ENCODE data around the gene HAUS1.
"Not testable (repeated sequence)": the region's sequence is repeated elsewhere in the genome, so short reads cannot be mapped to it uniquely, and the experiment has no call there.

Gene HAUS1

DNA sequence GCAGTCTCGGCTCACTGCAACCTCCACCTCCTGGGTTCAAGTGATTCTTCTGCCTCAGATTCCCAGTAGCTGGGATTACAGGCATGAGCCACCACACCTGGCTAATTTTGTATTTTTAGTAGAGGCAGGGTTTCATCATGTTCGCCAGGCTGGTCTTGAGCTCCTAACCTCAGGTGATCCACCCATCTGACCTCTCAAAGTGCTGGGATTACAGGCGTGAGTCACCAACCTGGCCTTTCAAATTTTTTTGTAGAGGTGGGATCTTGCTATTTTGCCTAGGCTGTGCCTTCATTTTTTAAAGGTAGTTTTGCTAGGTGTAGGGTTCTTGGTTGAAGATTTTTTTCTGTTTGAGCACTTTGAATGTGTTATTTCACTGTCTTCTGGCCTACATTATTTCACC lies 6.2 kb downstream of the HAUS1 start:
- no peaks in the 10 kb centered on the region for H3K4me1 ChIP-seq (ENCODE audit: insufficient read depth, low read length)
- no peak overlapping the region for H3K9ac ChIP-seq (ENCODE audit: low read depth, low read length)
- H3K9me3 ChIP-seq (ENCODE audit: control insufficient read depth, insufficient read depth, low read length): no peaks in the 10 kb centered on the region
- H3K36me3 ChIP-seq (ENCODE audit: insufficient read depth, low read length): 0 out of 2 replicates have a peak, but pooled peaks cover 7% of the 10 kb centered on the region

DNA sequence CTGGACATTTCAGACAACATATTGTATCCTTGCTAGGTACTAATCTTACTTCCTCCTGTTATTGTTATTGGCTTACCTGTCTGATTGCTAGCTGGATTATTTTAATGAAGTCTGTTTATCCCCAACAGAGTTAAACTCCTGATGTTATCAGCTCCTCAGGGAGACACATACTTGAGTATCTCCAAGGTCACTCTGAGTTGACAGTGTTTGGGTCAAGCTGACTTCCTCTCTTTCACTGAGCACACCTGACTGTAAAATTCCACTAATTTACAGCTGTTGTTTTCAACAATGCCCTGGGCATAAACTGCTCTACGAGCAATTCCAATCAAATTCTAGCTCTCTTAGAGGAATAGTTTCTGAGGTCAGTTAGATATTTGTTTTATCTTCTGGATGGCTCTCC lies 9.6 kb downstream of the HAUS1 start:
- Histone ChIP-seq H3K9ac (ENCODE audit: low read depth, low read length) (no peak overlapping the region), H3K4me1 (ENCODE audit: insufficient read depth, low read length) (no peaks in the 10 kb centered on the region), H3K9me3 (ENCODE audit: control insufficient read depth, insufficient read depth, low read length) (no peaks in the 10 kb centered on the region), H3K36me3 (ENCODE audit: insufficient read depth, low read length) (0 out of 2 replicates have a peak, but pooled peaks cover 7% of the 10 kb centered on the region)

DNA sequence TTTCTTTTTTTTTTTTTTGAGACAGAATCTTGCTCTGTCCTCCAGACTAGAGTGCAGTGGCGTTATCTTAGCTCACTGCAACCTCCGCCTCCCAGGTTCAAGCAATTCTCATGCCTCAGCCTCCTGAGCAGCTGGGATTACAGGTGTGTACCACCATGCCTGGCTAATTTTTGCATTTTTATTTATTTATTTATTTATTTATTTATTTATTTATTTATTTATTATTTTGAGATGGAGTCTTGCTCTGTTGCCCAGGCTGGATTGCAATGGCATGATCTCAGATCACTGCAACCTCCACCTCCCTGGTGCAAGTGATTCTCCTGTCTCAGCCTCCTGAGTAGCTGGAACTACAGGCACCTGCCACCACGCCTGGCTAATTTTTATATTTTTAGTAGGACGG lies 22.4 kb downstream of the HAUS1 start:
- H3K9ac ChIP-seq (ENCODE audit: low read depth, low read length); H3K9me3 ChIP-seq (ENCODE audit: control insufficient read depth, insufficient read depth, low read length); H3K4me1 ChIP-seq (ENCODE audit: insufficient read depth, low read length): not testable (repeated sequence)
- peaks cover 11% of the 10 kb centered on the region for H3K36me3 ChIP-seq (ENCODE audit: insufficient read depth, low read length)

DNA sequence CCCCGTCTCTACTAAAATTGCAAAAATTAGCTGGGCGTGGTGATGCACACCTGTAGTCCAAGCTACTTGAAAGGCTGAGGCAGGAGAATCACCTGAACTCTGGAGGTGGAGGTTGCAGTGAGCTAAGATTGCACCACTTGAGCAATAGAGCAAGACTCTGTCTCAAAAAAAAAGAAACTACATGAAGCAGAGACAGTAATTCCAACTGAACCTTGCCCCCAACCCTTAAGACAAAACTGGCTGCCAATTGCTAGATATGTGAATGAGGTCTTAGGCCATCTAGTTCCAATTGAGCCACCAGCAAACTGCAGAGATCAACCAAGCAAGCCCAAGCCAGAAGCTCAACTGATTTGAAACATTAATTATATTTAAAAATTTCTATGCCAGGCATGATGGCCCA lies 25.9 kb downstream of the HAUS1 start:
- H3K36me3 ChIP-seq (ENCODE audit: insufficient read depth, low read length): peaks cover 8% of the 10 kb centered on the region
- no peak overlapping the region for H3K9ac ChIP-seq (ENCODE audit: low read depth, low read length)
- no peaks in the 10 kb centered on the region for H3K9me3 ChIP-seq (ENCODE audit: control insufficient read depth, insufficient read depth, low read length)
- no peaks in the 10 kb centered on the region for H3K4me1 ChIP-seq (ENCODE audit: insufficient read depth, low read length)

DNA sequence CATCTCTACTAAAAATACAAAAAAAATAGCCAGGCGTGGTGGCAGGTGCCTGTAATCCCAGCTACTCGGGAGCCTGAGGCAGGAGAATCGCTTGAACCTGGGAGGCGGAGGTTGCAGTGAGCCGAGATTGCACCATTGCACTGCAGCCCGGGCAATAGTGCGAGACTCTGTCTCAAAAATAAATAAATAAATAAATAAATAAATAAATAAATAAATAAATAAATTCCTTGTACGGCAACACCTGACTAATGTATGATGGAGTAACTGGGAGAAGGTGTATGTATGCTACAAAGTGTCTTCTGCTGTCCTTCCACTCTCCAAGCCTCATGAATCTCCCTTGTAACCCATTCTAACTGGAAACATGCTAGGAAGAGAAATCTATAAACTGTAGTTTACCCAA lies 26.4 kb downstream of the HAUS1 start:
- H3K36me3 ChIP-seq (ENCODE audit: insufficient read depth, low read length); H3K9me3 ChIP-seq (ENCODE audit: control insufficient read depth, insufficient read depth, low read length); H3K4me1 ChIP-seq (ENCODE audit: insufficient read depth, low read length); H3K9ac ChIP-seq (ENCODE audit: low read depth, low read length): not testable (repeated sequence)

DNA sequence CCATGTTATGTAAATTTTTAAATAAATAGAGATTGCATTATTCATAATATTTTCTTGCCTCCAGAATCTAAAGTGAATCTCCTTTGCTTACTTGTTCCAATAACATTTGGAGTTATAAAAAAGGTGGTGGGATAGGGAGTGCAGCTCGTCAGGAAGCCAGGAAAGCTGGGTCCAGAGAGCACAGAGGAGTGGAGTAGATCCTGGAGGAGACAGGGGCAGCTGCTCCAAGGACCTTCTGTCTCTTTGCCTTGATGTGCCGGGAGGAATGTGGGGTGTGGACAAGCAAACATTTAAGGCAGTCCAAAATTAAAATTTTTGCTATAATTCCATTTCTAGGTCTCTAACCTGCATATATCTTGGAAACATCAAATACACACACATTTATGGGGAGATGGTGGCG lies 29.3 kb downstream of the HAUS1 start:
- H3K9me3 ChIP-seq (ENCODE audit: control insufficient read depth, insufficient read depth, low read length): no peaks in the 10 kb centered on the region
- H3K4me1 ChIP-seq (ENCODE audit: insufficient read depth, low read length): peaks cover 5% of the 10 kb centered on the region; the same call in 1 of the 2 replicates
- no peak overlapping the region for H3K9ac ChIP-seq (ENCODE audit: low read depth, low read length)
- peaks cover 4% of the 10 kb centered on the region; the same call in 1 of the 2 replicates for H3K36me3 ChIP-seq (ENCODE audit: insufficient read depth, low read length)

DNA sequence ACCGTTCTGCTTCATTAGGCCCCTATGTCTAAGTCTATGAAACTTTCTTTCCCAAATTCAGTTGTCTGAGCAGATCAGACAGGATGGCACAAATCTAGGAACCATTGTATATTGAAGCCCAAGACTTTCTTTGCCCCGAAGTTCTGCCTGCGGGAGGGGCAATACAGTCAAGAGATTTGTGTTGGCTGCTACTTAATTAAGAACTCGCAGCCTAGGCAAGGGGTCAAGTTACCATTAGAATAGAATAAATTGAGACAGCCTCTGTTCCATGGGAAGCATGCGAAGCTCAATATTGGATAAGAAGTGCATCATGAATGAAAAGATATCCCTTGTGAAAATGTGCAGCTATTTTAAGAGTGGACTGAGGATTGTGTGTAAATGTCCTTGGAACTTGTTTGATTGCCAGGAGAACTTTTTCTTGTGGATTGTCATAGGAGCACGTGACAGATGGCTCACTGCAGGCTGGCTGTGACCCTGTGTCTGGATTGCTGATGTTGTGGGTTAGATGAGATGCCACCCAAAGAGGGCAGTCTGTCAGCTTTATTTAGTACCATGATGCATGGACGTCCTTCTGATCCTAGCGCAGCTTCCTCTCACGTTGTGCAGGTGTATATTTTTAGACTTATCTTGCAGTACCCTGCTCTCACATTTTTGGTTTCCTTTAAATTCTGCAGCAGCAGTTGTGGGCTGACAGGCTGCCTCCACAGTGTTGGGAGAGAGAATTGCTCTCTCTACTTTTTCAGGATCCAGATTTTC lies 30.9 kb downstream of the HAUS1 start:
- H3K9me3 ChIP-seq (ENCODE audit: control insufficient read depth, insufficient read depth, low read length): no peaks in the 10 kb centered on the region
- H3K9ac ChIP-seq (ENCODE audit: low read depth, low read length): no peak overlapping the region
- H3K36me3 ChIP-seq (ENCODE audit: insufficient read depth, low read length): no peaks in the 10 kb centered on the region
- peaks cover 5% of the 10 kb centered on the region; the same call in 1 of the 2 replicates for H3K4me1 ChIP-seq (ENCODE audit: insufficient read depth, low read length)

DNA sequence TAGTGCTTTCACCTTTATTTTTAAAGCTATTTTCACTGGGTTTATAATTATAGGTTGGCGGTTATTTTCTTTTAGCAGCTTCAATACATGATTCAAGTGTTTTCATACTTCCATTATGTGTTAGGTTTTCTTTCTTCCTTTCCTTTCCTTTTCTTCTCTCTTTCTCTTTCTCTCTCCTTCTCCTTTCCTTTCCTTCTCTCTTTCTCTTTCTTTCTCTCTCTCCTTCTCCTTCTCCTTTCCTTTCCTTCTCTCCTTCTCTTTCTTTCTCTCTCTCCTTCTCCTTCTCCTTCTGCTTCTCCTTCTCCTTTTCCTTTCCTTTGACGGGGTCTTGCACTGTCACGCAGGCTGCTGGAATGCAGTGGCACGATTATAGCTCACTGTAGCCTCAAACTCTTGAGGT lies 36.0 kb downstream of the HAUS1 start:
- Histone ChIP-seq H3K9me3 (ENCODE audit: control insufficient read depth, insufficient read depth, low read length) (no peaks in the 10 kb centered on the region), H3K36me3 (ENCODE audit: insufficient read depth, low read length) (no peaks in the 10 kb centered on the region), H3K4me1 (ENCODE audit: insufficient read depth, low read length) (peaks cover 5% of the 10 kb centered on the region; the same call in 1 of the 2 replicates), H3K9ac (ENCODE audit: low read depth, low read length) (no peak overlapping the region)

DNA sequence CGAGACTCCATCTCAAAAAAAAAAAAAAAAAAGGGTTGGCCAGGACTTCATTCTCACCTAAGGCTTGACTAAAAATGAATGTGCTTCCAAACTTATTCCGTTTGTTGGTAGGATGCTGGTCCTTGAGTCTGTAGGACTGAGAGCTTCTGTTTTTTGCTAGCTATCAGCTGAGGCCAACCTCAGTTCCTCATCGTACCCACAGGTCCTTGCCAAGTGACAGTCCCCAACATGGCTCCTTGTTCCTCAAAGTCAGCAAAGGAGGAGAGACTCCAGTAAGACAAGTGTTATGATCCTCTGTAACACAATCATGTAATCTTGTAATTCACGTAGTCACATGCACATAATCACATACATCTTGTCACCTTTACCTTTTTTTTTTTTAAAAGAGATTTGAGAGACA lies 37.0 kb downstream of the HAUS1 start:
- Histone ChIP-seq H3K36me3 (ENCODE audit: insufficient read depth, low read length) (no peaks in the 10 kb centered on the region), H3K9ac (ENCODE audit: low read depth, low read length) (no peak overlapping the region), H3K4me1 (ENCODE audit: insufficient read depth, low read length) (peaks cover 5% of the 10 kb centered on the region; the same call in 1 of the 2 replicates), H3K9me3 (ENCODE audit: control insufficient read depth, insufficient read depth, low read length) (no peaks in the 10 kb centered on the region)

DNA sequence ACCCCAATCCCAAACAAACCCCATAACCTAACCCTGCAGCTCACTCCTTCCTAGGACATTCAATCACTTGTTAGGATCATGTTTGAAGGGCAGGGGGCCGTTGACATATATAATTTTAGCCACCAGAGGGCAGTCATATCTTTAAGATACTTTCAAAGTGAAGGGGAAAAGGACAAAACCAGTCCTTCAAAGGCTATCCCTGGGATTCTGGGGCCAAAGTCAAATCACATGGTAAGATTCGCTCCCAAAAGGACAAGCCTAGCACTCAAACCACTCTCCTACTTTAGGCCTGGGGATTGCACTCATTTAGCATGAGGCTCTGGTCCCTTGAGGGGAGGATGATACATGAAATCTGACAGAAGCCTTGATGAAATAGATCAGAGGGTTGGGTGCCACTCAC lies 44.6 kb downstream of the HAUS1 start:
- peaks cover 21% of the 10 kb centered on the region for H3K4me1 ChIP-seq (ENCODE audit: insufficient read depth, low read length)
- no peak overlapping the region for H3K9ac ChIP-seq (ENCODE audit: low read depth, low read length)
- no peaks in the 10 kb centered on the region for H3K9me3 ChIP-seq (ENCODE audit: control insufficient read depth, insufficient read depth, low read length)
- H3K36me3 ChIP-seq (ENCODE audit: insufficient read depth, low read length): no peaks in the 10 kb centered on the region

DNA sequence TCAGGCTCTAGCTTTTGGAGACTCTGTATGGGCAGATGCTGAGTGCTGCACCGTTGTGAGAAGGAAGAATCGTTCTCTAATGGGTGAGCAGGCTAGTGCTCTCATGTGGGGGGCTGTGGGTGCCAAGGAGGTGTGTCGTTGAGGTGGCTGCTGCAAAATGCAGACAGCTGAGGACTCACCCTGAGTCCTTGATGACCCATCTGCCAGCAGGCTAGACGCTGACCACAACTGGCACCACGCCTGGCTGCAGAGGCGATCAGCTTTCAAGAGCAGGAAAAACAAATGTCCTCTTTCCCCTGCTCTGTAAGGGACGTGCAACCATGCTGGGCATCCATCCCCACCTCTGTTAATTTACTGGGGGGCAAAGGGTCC lies 48.2 kb downstream of the HAUS1 start:
- H3K4me1 ChIP-seq (ENCODE audit: insufficient read depth, low read length): peaks cover 30% of the 10 kb centered on the region
- H3K9me3 ChIP-seq (ENCODE audit: control insufficient read depth, insufficient read depth, low read length): no peaks in the 10 kb centered on the region
- no peak overlapping the region for H3K9ac ChIP-seq (ENCODE audit: low read depth, low read length)
- H3K36me3 ChIP-seq (ENCODE audit: insufficient read depth, low read length): no peaks in the 10 kb centered on the region

DNA sequence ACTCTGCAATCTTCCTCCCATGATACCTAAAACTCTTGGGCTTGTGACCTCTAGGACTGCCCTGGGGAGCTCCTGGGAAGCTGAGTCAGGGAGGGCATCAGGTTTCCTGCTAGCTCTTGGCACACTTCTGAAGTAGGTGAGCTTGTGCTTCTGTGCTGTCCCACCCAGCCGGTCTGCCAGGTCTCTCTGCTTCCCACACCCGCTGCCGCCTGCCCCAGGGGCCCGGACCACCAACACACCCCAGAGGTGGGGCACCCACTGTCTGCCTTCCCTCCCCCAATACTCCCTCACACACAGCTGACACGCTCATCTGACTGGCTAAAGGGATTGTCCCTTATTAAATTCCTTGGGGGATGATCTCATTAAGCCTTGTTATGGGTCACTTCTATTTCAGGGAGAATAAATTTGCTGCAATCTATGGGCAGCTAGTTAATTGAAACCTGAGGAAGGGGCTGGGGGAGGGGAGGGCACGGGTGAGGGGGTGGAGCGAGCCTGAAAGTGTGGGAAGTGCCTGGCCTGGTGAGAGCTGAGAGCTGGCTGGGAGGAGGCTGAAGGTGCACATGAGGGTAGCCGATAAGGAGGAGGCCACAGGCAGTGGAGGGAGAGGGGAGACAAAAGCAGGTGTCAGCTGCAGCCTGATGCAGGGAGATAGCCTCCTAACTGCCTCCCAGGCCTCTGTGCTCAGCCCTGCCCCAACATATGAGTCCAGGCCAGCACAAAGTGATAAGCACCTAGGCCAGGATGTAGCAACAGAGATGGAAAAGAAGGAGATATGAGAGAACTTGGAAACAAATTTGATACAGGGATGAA lies 48.8 kb downstream of the HAUS1 start:
- Histone ChIP-seq H3K36me3 (ENCODE audit: insufficient read depth, low read length) (no peaks in the 10 kb centered on the region), H3K4me1 (ENCODE audit: insufficient read depth, low read length) (peaks cover 30% of the 10 kb centered on the region), H3K9ac (ENCODE audit: low read depth, low read length) (peak overlapping the region; percentile 22; the same call in 1 of the 2 replicates), H3K9me3 (ENCODE audit: control insufficient read depth, insufficient read depth, low read length) (no peaks in the 10 kb centered on the region)

DNA sequence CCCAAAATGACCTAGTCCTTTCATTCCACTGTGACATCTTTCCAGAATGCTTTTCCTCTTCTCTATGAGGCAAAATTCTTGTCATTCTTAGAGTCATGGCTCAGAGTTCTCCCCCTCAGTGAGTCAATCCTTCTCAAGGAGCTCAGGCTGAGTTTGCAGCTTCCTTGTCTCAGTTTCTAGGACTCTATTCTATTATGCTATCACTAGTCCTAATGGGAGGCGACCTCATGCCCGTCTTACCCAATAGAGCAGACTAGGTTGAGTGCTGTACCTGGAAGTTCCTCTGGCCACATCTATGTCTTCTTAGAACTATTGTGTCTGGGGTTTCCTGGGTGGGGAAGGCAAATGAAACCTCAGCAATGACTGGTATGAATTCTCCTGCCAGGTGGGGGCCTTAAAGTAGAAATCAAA lies 51.5 kb downstream of the HAUS1 start:
- Histone ChIP-seq H3K9me3 (ENCODE audit: control insufficient read depth, insufficient read depth, low read length) (no peaks in the 10 kb centered on the region), H3K36me3 (ENCODE audit: insufficient read depth, low read length) (no peaks in the 10 kb centered on the region), H3K4me1 (ENCODE audit: insufficient read depth, low read length) (peaks cover 25% of the 10 kb centered on the region), H3K9ac (ENCODE audit: low read depth, low read length) (no peak overlapping the region)

DNA sequence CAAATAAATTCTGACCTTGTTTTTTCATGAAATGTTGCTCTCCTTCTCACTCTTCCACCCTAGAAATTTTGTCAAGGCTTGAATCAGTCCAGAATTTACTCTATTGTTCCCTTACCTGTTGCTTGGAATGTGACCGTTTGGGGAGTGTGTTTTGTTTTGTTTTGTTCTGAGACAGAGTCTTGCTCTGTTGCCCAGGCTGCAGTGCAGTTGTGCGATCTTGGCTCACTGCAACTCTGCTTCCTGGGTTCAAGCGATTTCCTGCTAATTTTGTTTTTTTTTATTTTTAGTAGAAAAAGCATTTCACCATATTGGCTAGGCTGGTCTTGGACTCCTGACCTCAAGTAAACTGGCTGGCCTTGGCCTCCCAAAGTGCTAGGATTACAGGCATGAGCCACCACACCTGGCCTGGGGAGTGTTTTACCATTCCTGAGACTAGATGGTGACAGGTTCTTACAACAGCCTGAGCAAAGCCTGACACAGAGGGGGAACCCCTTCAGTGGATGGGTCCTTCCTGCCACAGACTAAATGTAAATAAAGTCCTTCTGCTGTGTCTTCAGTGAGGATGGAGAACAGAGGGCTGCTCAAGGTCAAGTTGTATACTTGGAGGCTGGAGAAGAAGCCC lies 52.0 kb downstream of the HAUS1 start:
- Histone ChIP-seq H3K9me3 (ENCODE audit: control insufficient read depth, insufficient read depth, low read length) (no peaks in the 10 kb centered on the region), H3K36me3 (ENCODE audit: insufficient read depth, low read length) (no peaks in the 10 kb centered on the region), H3K4me1 (ENCODE audit: insufficient read depth, low read length) (peaks cover 25% of the 10 kb centered on the region), H3K9ac (ENCODE audit: low read depth, low read length) (no peak overlapping the region)

Data from ES-I3 (cell line).